ENCODE data around the gene MAPT.
"Not testable (repeated sequence)": the region's sequence is repeated elsewhere in the genome, so short reads cannot be mapped to it uniquely, and the experiment has no call there.

The MAPT gene

DNA sequence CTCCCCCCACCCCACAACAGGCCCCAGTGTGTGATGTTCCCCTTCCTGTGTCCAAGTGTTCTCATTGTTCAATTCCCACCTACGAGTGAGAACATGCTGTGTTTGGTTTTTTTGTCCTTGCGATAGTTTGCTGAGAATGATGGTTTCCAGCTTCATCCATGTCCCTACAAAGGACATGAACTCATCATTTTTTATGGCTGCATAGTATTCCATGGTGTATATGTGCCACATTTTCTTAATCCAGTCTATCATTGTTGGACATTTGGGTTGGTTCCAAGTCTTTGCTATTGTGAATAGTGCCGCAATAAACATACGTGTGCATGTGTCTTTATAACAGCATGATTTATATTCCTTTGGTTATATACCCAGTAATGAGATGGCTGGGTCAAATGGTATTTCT is 62.4 kb downstream of the MAPT start:
- not testable (repeated sequence) for DNase-seq

DNA sequence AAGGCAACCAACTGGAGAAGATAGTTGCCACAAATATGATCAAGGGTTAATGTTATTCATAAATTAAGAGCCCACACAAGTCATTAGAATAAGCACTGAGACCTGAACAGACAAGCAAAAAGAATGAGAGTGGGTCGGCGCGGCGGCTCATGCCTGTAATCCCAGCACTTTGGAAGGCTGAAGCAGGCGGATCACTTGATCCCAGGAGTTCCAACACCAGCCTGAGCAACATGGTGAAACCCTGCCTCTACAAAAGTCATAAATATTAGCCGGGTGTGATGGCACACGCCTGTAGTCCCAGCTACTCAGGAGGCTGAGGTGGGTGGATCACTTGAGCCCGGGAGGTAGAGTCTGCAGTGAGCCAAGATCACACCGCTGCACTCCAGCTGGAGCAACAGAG is 64.0 kb downstream of the MAPT start:
- no peak for DNase-seq

GRCh38 chr17:45958994-45959665 is 64.8 kb downstream of the MAPT start:
- no peak for DNase-seq

DNA sequence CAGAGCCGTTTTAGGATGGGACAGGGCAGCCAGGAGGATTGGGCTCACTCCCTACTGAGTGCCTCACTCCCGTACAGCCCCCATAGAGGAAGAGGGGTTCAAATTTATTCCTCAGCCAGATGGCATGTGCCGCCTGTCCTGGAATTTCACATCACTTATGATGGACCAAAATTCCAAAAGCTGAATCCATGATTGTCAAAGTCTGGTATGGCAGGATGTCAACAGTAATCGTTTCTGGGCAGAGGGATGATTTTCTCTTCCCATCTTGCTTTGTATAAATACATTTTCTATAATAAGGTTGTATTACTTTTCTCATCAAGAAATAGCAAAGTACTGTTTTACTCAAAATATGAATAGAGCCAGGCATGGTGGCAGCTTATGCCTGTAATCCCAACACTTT is 66.0 kb downstream of the MAPT start:
- no peak for DNase-seq

DNA sequence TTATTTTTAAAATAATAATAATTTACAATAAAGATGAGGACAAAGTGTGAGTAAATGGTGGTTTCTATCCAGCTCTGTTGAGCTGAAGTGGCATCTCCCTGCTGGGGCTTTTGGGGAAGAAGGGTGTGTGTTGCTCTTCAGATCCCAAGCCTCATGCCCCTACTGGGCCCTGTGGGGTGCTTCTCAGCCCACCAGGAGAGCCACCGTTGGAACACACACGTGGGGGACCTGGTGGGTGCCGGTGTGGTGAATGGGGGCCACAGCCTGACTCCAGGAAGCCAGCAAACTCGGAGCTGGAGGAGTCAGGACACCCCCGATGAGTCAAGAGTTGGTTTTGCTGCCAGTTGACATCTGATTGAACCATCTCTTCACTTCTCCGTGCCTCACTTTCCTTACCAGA is 66.9 kb downstream of the MAPT start:
- no peak for DNase-seq

- DNase-seq: no peak
These were observed 68.0 kb downstream of the MAPT start for GRCh38 chr17:45962221-45962972.

- DNase-seq: no peak
These were observed 68.9 kb downstream of the MAPT start for GRCh38 chr17:45963283-45963682.

- DNase-seq: no peak
These were observed 69.5 kb downstream of the MAPT start for GRCh38 chr17:45963889-45964288.

DNA sequence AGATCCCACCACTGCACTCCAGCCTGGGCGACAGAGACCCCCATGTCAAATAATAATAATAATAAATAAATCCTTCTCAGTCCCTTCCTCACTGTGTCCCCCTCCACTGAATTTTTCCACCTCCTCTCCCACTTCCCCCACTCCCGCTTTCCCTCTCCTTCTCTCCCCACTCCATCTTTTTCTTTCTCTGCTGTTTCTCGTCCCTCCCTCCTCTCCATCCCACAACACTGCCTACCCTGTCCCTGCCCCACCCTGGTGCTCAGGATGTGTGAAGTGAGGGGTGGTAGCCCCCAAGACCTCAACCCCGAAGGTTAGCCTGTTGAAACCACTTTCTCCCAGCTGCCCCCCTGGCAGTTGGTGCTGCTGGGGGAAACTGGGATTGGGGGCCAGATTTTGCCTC is 70.3 kb downstream of the MAPT start:
- DNase-seq: no peak

- DNase-seq: no peak
These were observed 71.5 kb downstream of the MAPT start for GRCh38 chr17:45965812-45966211.

- DNase-seq: no peak
These were observed 72.4 kb downstream of the MAPT start for GRCh38 chr17:45966606-45967280.

DNA sequence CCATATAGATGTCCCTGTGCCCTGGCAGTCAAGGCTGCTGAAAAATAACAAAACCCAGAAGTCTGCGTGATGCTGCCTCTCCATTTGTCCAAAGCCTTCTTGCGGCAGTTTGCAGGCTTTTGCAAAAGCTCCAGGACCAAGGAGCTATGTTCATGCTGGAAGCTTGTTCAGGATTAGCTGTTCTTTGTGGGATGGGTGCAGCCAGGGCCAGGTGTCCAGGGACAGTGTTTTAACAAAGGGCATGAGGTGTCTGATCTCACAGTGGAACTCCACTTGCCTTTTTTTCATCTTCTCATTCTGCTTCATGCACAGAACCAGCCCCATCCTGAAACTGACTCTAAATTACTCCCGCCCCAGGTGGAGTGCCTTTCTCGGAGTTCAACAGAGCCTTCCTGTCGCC is 73.0 kb downstream of the MAPT start:
- DNase-seq: no peak

GRCh38 chr17:45968732-45969131 is 74.4 kb downstream of the MAPT start:
- DNase-seq: no peak

- no peak for DNase-seq
These were observed 75.4 kb downstream of the MAPT start for GRCh38 chr17:45969726-45970125.

DNA sequence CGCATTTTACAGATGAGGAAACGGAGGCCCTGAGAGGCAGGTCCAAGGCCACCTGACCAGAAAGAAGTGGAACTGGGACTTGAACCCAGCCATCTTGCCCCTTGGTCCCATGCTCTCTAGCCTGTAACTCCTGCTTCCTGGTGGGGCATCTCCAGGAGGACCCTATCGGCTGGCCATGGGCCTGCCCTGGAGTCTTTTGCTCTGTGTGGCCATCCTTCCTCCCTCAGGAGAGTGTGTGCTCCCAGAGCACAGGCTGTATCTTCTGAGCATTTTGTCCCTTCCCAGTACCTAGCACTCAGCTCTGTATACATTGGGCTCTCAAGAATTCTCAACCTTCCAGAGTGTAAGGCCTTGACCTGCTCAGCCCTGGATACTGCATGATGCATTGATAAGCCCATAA is 76.3 kb downstream of the MAPT start:
- DNase-seq: no peak

DNA sequence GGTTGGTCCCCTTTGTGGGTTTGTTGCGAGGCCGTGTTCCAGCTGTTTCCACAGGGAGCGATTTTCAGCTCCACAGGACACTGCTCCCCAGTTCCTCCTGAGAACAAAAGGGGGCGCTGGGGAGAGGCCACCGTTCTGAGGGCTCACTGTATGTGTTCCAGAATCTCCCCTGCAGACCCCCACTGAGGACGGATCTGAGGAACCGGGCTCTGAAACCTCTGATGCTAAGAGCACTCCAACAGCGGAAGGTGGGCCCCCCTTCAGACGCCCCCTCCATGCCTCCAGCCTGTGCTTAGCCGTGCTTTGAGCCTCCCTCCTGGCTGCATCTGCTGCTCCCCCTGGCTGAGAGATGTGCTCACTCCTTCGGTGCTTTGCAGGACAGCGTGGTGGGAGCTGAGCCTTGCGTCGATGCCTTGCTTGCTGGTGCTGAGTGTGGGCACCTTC is 77.4 kb downstream of the MAPT start:
- DNase-seq: no peak

GRCh38 chr17:45972531-45972930 is 78.2 kb downstream of the MAPT start:
- no peak for DNase-seq

DNA sequence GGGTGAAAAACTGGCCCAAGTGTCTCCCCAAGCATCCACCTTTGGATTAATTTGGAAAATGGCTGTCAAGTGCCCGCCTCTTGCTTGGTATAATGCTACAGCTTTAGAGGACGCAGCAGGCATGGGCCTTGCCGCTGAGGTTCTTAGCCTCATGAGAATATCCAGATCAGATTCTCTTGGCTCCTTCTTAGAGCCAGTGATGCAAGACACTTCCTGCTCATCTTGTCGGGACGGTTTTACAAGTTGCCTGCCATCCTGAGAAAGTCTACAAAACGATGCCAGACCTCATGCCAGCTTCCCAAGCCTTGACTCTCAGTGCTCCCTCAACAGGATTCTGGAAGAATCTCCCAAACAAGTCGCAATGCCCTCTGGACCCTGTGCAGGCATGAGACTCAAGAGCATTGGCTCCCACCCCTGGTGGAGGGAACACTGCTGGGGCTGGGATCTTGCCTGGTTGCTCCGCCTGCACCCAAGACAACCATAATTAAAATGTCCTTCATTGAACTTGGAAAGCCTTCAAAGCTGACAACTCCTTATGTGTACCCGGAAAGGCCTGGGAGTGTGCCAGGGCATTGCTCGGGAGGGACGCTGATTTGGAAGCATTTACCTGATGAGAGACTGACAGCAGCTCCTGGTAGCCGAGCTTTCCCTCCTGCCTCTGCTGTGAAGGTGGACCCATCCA is 78.9 kb downstream of the MAPT start:
- DNase-seq: no peak

- DNase-seq: no peak
These were observed 79.8 kb downstream of the MAPT start for GRCh38 chr17:45973946-45974859.

- DNase-seq: no peak
These were observed 80.7 kb downstream of the MAPT start for GRCh38 chr17:45974916-45975630.

DNA sequence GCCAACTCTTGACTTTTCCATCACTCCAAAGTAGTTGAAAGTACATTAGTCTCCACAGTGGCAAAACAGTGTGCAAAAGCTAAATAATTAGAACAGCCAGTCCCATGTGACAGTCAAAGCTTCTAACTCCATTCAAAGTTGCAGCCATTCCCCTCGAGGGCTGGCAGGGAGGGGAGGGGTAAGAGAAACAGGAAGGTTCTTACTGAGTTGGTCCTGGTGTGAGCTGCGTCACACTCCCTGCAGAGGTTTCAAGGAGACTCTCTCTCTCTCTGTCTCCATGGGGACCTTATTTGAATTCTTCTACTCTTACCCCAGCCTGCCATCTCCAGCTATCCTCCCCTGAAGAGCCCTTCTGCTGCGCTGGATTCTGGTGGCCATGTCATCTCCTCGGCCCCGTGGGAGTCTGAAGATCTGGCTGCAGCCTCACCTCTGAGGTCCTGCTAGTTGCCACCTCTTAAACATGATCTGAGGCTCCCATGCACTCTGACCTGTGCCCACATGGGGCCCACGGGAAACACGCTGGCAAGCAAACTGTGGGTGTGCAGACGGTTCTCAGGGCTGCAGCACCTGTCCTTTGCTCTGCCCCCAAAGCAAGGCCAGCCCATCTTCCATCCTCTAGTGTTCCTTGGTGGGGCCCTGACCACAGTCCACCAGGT is 81.4 kb downstream of the MAPT start:
- no peak for DNase-seq

All from activated CD4-positive, CD25-positive, alpha-beta regulatory T cell treated with anti-CD3 and anti-CD28 coated beads, Interleukin-2, amount 50 U/mL, for 72 hours (primary cell).